ENCODE data around the gene ZNF727. TPM values are rescaled to one million over a fixed set of nuclear protein-coding genes. Genes with fewer than 3 reads are reported as not detected.
"Not testable (repeated sequence)": the region's sequence is repeated elsewhere in the genome, so short reads cannot be mapped to it uniquely, and the experiment has no call there.

The ZNF727 gene
- polyA plus RNA-seq, 1 donor (not counting 4 experiments of a cell fraction or from before 2014, with no cell fraction given), result 0.13 TPM

DNA sequence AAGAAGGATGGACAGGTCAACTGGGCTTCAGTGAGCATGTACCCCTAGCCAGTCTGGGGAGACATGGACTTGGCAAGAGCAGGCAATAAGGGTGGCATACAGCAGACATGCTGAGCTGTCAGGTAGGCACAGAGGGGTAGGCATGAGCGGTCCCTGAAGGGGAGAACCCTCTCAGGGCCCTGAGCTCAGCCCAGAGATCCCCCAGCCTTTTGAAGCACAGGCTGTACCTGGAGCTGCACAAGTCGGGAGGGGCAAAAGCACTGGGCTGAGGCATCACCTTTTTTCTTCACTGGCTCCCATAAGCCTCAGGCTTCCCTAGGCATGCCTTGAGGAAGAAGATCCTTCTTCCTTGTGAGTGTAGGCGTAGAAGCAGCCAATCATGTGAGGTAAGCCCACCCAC lies 42.3 kb downstream of the ZNF727 start:
- Histone ChIP-seq H3K4me2 (ENCODE audit: control insufficient read depth, extremely low read depth, insufficient read depth, low read depth, low read length) (no peak overlapping the region), H3K9ac (ENCODE audit: control insufficient read depth, extremely low read depth, insufficient read depth, low read length) (no peak overlapping the region), H3K79me2 (ENCODE audit: control insufficient read depth, insufficient read depth, low read length) (no peaks in the 10 kb centered on the region), H3K4me3 (ENCODE audit: control insufficient read depth in 2 of 3, extremely low read depth in 1 of 3, insufficient read depth in 2 of 3, low read depth in 1 of 3, low read length in 3 of 3) (no peak overlapping the region), H3K27ac (ENCODE audit: control insufficient read depth, insufficient read depth, low read length) (no peak overlapping the region), H3K4me1 (ENCODE audit: control insufficient read depth, extremely low read depth, insufficient read depth, low read length) (no peaks in the 10 kb centered on the region), H3K9me1 (ENCODE audit: control insufficient read depth, extremely low read depth, insufficient read depth, low read length) (no peaks in the 10 kb centered on the region), H4K20me1 (ENCODE audit: control insufficient read depth, extremely low read depth, insufficient read depth, low read length) (no peaks in the 10 kb centered on the region), H3K36me3 (ENCODE audit: control insufficient read depth in 2 of 2, extremely low read depth in 1 of 2, insufficient read depth in 2 of 2, low read length in 2 of 2) (no peaks in the 10 kb centered on the region), H3K9me3 (ENCODE audit: control insufficient read depth, low read depth, low read length) (peaks cover 5% of the 10 kb centered on the region), H2AFZ (ENCODE audit: control insufficient read depth, low read length) (no peak overlapping the region), H3K27me3 (ENCODE audit: control insufficient read depth, extremely low read depth, insufficient read depth, low read length) (no peaks in the 10 kb centered on the region)
- DNase-seq (ENCODE audit: low read depth, low spot score) (no peak), FAIRE-seq (no peak)
- no peak for TF ChIP-seq EZH2 (IDR thresholded peaks at IDR 0.05; ENCODE audit: low read length)
- TF ChIP-seq, protein P1, sequence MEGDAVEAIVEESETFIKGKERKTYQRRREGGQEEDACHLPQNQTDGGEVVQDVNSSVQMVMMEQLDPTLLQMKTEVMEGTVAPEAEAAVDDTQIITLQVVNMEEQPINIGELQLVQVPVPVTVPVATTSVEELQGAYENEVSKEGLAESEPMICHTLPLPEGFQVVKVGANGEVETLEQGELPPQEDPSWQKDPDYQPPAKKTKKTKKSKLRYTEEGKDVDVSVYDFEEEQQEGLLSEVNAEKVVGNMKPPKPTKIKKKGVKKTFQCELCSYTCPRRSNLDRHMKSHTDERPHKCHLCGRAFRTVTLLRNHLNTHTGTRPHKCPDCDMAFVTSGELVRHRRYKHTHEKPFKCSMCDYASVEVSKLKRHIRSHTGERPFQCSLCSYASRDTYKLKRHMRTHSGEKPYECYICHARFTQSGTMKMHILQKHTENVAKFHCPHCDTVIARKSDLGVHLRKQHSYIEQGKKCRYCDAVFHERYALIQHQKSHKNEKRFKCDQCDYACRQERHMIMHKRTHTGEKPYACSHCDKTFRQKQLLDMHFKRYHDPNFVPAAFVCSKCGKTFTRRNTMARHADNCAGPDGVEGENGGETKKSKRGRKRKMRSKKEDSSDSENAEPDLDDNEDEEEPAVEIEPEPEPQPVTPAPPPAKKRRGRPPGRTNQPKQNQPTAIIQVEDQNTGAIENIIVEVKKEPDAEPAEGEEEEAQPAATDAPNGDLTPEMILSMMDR (optimal IDR thresholded peaks at IDR 0.05 in 1 of 3, IDR thresholded peaks at IDR 0.05 in 1 of 3, conservative IDR thresholded peaks at IDR 0.05 in 1 of 3; ENCODE audit: extremely low read depth in 1 of 3, insufficient read depth in 2 of 3, low read length in 3 of 3), result no peak
- dilution Hi-C loops (cut with MboI; ENCODE audit: extremely low pct_ligation_motif_present, low sequenced_read_pairs), result loop anchor here (10.0 kb wide), 1 partner anchor 267 kb away; no protein-coding TSS in a partner anchor

DNA sequence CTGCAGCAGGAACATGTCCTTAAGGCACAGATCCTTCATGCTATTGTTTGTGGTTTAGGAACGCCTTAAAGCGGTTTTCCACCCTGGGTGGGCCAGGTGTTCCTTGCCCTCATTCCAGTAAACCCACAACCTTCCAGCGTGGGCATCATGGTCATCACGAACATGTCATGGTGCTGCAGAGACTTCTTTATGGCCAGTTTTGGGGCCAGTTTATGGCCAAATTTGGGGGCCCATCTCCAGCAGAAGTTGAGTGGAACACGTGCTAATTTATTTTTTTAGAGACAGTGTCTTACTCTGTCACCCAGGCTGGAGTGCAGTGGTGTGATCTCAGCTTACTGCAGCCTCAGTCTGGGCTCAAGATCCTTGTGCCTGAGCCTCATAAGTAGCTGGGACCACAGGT lies 43.6 kb downstream of the ZNF727 start:
- H3K27me3 ChIP-seq (ENCODE audit: control insufficient read depth, extremely low read depth, insufficient read depth, low read length); H3K9me1 ChIP-seq (ENCODE audit: control insufficient read depth, extremely low read depth, insufficient read depth, low read length); H3K9ac ChIP-seq (ENCODE audit: control insufficient read depth, extremely low read depth, insufficient read depth, low read length); H3K4me3 ChIP-seq (ENCODE audit: control insufficient read depth in 2 of 3, extremely low read depth in 1 of 3, insufficient read depth in 2 of 3, low read depth in 1 of 3, low read length in 3 of 3); FAIRE-seq; H3K4me1 ChIP-seq (ENCODE audit: control insufficient read depth, extremely low read depth, insufficient read depth, low read length); H3K36me3 ChIP-seq (ENCODE audit: control insufficient read depth in 2 of 2, extremely low read depth in 1 of 2, insufficient read depth in 2 of 2, low read length in 2 of 2); H2AFZ ChIP-seq (ENCODE audit: control insufficient read depth, low read length); H3K4me2 ChIP-seq (ENCODE audit: control insufficient read depth, extremely low read depth, insufficient read depth, low read depth, low read length); H3K27ac ChIP-seq (ENCODE audit: control insufficient read depth, insufficient read depth, low read length); DNase-seq (ENCODE audit: low read depth, low spot score); H4K20me1 ChIP-seq (ENCODE audit: control insufficient read depth, extremely low read depth, insufficient read depth, low read length); H3K79me2 ChIP-seq (ENCODE audit: control insufficient read depth, insufficient read depth, low read length): not testable (repeated sequence)
- peaks cover 10% of the 10 kb centered on the region for H3K9me3 ChIP-seq (ENCODE audit: control insufficient read depth, low read depth, low read length)
- dilution Hi-C loops (cut with MboI; ENCODE audit: extremely low pct_ligation_motif_present, low sequenced_read_pairs), result loop anchor here (10.0 kb wide), 1 partner anchor 266 kb away; no protein-coding TSS in a partner anchor

Other genes starting within 250 kb of the ZNF727 start
- gene ZNF722, start 46.6 kb upstream of the ZNF727 start, polyA plus RNA-seq, result not detected in 3 replicates
- gene ZNF735, start 161.8 kb downstream of the ZNF727 start, polyA plus RNA-seq, result not detected in 3 replicates
- not detected in 3 replicates for gene ZNF679, start 183.0 kb downstream of the ZNF727 start, polyA plus RNA-seq